ENCODE data around the gene TRPM3.

- TF ChIP-seq POLR2A (IDR thresholded peaks at IDR 0.05): no peak
- no peak for TF ChIP-seq CTCF (IDR thresholded peaks at IDR 0.05)
Measured at GRCh38 chr9:70580606-70581195, 540.7 kb downstream of the TRPM3 start.
